Vagina (tissue), 2 donors: Measurements from ENCODE around the gene DMD. TPM values are rescaled to one million over a fixed set of nuclear protein-coding genes. Genes with fewer than 3 reads are reported as not detected.

Experiments used
- DNase-seq, 2 donors: peaks; one replicate each; pipeline ENCODE4 v3.0.0-alpha.2; 2017; ENCODE audit errors: extremely low spot score in 2 of 2
- H3K27ac ChIP-seq: fragments of 200-600 bp; sonication (generic); one replicate; pipeline ENCODE4 v1.5.1; 2019
- H3K27me3 ChIP-seq: fragments of 200-600 bp; sonication (generic); one replicate; pipeline ENCODE4 v1.5.1; 2019
- H3K36me3 ChIP-seq, 2 donors: fragments of 200-600 bp; sonication (generic); one replicate each; pipeline ENCODE4 v1.5.1; 2017 to 2019
- H3K4me1 ChIP-seq: fragments of 200-600 bp; sonication (generic); one replicate; pipeline ENCODE4 v1.5.1; 2019
- H3K4me3 ChIP-seq, 2 donors: fragments of 200-600 bp; sonication (generic); 1 replicate in 1 of 2; 2 replicates in 1 of 2; pipeline ENCODE4 v1.5.1; 2016 to 2019
- H3K9me3 ChIP-seq: fragments of 200-600 bp; sonication (generic); one replicate; pipeline ENCODE4 v1.5.1; 2019
- POLR2A ChIP-seq, 2 donors: fragments of 450-650 bp; IDR thresholded peaks; one replicate each; pipeline ENCODE4 v1.6.1; 2017; ENCODE audit warnings: antibody characterized with exemption in 2 of 2, mild to moderate bottlenecking in 2 of 2, moderate library complexity in 2 of 2
- POLR2AphosphoS5 ChIP-seq, 2 donors: sonication (generic); formaldehyde crosslinking; IDR thresholded peaks; one replicate each; pipeline ENCODE4 v1.9.0; 2017; ENCODE audit warnings: antibody characterized with exemption in 2 of 2, mild to moderate bottlenecking in 2 of 2, low read depth in 1 of 2; ENCODE audit not compliant: insufficient read depth in 1 of 2
- intact Hi-C: fragments of 100-400 bp; cut with DNase I; formaldehyde crosslinking; loops from one replicate; pipeline ENCODE4 v1.15.1; 2023
- total RNA-seq: library from RNA; depleted of rRNA; stranded (reverse); fragments of >200 nt; gene quantifications from one replicate; pipeline ENCODE4 v1.2.3, GENCODE V29; 2016
- TF ChIP-seq, protein P1 (sequence below), 3 experiments: fragments of 450-650 bp in 2 of 3; fragments of 200-600 bp in 1 of 3; sonication (generic) in 1 of 3; IDR thresholded peaks; one replicate each; pipeline ENCODE4 v1.5.1; 2017 to 2019; ENCODE audit warnings: antibody characterized with exemption in 3 of 3, mild to moderate bottlenecking in 2 of 3, moderate library complexity in 2 of 3

DMD gene
- total RNA-seq, 1 donor from 2014 or later, result 25.8 TPM

DNA sequence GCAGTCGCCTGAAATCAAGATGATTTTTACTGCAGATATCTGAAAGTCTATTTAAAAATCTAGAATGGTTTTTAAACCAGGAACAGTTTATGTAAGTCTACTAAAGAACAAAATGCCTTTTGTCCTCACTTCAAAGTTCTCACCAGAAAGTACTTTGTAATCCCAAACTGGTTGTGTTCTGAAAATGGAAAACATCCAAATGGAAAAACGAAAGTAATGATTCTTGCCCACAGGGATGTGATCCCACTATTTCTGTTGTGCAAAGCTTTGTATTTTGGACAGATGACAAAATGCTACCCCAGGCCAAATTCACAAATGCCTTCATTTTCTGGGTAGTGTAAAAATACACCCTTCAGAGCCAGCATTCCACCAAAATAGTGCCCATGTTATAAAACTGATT is 1874.0 kb downstream of the DMD start:
- H3K4me3 ChIP-seq, result no peak overlapping the region
- no peak overlapping the region for H3K27ac ChIP-seq
- H3K4me1 ChIP-seq, result no peaks in the 10 kb centered on the region
- no peaks in the 10 kb centered on the region for H3K9me3 ChIP-seq
- intact Hi-C loops, result no loop called here
- no peaks in the 10 kb centered on the region for H3K27me3 ChIP-seq
- no peaks in the 10 kb centered on the region for H3K36me3 ChIP-seq
- TF ChIP-seq POLR2A (IDR thresholded peaks at IDR 0.05) (no peak), POLR2AphosphoS5 (IDR thresholded peaks at IDR 0.05; ENCODE audit: insufficient read depth in 1 of 2, low read depth in 1 of 2) (no peak)
- TF ChIP-seq, protein P1, sequence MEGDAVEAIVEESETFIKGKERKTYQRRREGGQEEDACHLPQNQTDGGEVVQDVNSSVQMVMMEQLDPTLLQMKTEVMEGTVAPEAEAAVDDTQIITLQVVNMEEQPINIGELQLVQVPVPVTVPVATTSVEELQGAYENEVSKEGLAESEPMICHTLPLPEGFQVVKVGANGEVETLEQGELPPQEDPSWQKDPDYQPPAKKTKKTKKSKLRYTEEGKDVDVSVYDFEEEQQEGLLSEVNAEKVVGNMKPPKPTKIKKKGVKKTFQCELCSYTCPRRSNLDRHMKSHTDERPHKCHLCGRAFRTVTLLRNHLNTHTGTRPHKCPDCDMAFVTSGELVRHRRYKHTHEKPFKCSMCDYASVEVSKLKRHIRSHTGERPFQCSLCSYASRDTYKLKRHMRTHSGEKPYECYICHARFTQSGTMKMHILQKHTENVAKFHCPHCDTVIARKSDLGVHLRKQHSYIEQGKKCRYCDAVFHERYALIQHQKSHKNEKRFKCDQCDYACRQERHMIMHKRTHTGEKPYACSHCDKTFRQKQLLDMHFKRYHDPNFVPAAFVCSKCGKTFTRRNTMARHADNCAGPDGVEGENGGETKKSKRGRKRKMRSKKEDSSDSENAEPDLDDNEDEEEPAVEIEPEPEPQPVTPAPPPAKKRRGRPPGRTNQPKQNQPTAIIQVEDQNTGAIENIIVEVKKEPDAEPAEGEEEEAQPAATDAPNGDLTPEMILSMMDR (IDR thresholded peaks at IDR 0.05), result no peak
- no peak for DNase-seq

DNA sequence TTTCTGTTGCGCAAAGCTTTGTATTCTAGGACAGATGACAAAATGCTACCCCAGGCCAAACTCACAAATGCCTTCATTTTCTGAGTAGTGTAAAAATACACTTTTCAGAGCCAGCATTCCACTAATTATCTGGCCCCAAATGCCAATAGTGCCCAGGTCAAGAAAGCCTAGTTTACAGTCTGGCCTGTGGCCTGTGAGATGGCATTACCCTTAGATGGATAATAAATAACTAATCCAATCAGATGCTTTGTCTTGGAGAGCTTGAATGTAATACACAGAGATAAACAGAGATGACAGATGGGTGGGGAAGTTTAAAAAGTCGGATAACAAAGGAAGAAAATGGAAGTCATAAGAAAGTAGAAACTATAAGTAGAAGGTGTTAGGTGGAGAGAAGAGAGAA is 1874.9 kb downstream of the DMD start:
- no peak for DNase-seq
- Histone ChIP-seq H3K36me3 (no peaks in the 10 kb centered on the region), H3K27ac (no peak overlapping the region), H3K4me3 (no peak overlapping the region), H3K9me3 (no peaks in the 10 kb centered on the region), H3K27me3 (no peaks in the 10 kb centered on the region), H3K4me1 (no peaks in the 10 kb centered on the region)
- TF ChIP-seq, protein P1 (IDR thresholded peaks at IDR 0.05), result no peak
- TF ChIP-seq POLR2AphosphoS5 (IDR thresholded peaks at IDR 0.05; ENCODE audit: insufficient read depth in 1 of 2, low read depth in 1 of 2) (no peak), POLR2A (IDR thresholded peaks at IDR 0.05) (no peak)
- intact Hi-C loops, result no loop called here

DNA sequence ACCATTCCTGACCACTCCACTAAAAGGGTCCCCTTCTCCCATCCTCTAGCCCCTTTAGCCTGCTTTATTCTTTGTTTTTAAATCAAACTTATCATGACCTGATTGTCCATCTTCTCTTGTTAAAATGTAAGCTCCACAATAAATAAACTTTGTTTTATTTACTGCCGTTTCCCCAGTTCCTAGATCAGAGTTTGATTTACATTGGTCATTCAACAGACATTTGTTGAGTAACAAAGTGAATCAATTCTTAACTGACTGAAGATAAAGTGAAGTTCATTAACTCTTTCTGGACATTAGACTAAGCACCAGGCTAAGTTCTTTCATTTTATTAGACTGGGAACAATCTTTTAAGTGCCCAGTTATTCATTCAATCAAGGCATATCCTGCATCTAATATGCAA is 1876.4 kb downstream of the DMD start:
- Histone ChIP-seq H3K36me3 (no peaks in the 10 kb centered on the region), H3K4me3 (no peak overlapping the region), H3K27ac (no peak overlapping the region), H3K9me3 (no peaks in the 10 kb centered on the region), H3K27me3 (no peaks in the 10 kb centered on the region), H3K4me1 (no peaks in the 10 kb centered on the region)
- no peak for DNase-seq
- intact Hi-C loops, result no loop called here
- TF ChIP-seq, protein P1 (IDR thresholded peaks at IDR 0.05), result no peak
- TF ChIP-seq POLR2AphosphoS5 (IDR thresholded peaks at IDR 0.05; ENCODE audit: insufficient read depth in 1 of 2, low read depth in 1 of 2), result no peak
- no peak for TF ChIP-seq POLR2A (IDR thresholded peaks at IDR 0.05)

DNA sequence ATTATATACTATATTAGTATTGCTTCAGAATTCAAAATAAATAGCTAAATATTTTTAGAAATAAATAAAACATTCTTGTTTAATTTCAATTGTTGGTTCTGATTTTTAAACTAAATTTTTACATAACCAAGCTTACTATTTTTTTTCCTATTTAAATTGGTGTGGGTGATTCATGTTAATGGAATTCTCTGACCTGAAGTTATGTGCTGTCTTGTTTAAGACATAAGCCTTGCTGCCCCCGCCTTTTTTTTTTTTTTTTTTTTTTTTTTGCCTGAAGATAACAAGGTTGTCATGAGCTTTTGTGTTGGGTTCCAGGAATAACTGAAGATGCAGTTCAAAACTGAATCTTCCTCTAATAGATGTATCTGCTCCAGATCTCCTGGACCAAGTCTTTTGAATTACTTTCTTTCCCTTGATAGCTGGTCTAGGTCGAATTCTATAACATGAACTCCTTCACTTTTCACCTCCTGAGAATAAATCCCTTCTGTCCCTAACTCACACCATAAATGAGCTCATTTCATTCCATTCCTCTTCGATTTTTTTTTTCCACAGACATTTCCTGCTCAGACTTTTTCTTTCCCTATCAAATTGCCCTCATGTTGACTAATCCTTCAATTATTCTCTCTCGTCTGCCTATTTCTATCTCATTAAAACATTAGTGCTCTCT is 1878.1 kb downstream of the DMD start:
- DNase-seq, result no peak
- no peaks in the 10 kb centered on the region for H3K4me1 ChIP-seq
- no peaks in the 10 kb centered on the region for H3K27me3 ChIP-seq
- H3K36me3 ChIP-seq, result no peaks in the 10 kb centered on the region
- no peak overlapping the region for H3K4me3 ChIP-seq
- intact Hi-C loops, result no loop called here
- TF ChIP-seq, protein P1 (IDR thresholded peaks at IDR 0.05), result no peak
- TF ChIP-seq POLR2AphosphoS5 (IDR thresholded peaks at IDR 0.05; ENCODE audit: insufficient read depth in 1 of 2, low read depth in 1 of 2) (no peak), POLR2A (IDR thresholded peaks at IDR 0.05) (no peak)
- no peak overlapping the region for H3K27ac ChIP-seq
- H3K9me3 ChIP-seq, result no peaks in the 10 kb centered on the region

DNA sequence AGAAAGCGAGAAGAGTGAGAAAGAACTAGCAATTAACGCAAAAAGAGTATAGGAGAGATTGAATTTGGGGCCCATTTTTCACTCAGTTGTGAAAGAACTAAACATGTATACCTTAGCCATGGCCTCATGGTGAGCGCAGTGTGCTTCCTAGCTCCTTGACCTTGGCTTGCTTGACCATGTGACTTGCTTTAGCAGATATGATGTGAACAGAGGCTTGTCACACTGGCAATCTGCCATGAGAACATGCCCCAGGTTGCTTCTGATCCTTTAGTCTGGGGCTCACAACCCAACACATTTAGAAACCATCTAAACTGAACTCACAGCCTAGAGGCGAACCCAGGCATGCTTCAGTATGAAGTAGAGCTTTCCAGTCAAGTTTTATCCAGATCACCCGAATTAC is 1879.4 kb downstream of the DMD start:
- Histone ChIP-seq H3K27ac (no peak overlapping the region), H3K27me3 (no peaks in the 10 kb centered on the region), H3K4me1 (no peaks in the 10 kb centered on the region), H3K36me3 (no peaks in the 10 kb centered on the region), H3K9me3 (no peaks in the 10 kb centered on the region), H3K4me3 (no peak overlapping the region)
- no peak for DNase-seq
- intact Hi-C loops, result no loop called here
- TF ChIP-seq POLR2A (IDR thresholded peaks at IDR 0.05), result no peak
- TF ChIP-seq, protein P1 (IDR thresholded peaks at IDR 0.05), result no peak
- no peak for TF ChIP-seq POLR2AphosphoS5 (IDR thresholded peaks at IDR 0.05; ENCODE audit: insufficient read depth in 1 of 2, low read depth in 1 of 2)
